CD4-positive, alpha-beta T cell treated with Interleukin-4 for 1 hour (primary cell): ENCODE data around the gene ATP6V1F.

ENCODE experiments used
- DNase-seq, 2 donors: peaks; one replicate each; pipeline ENCODE4 v3.0.0-alpha.2; 2020 to 2022

Gene ATP6V1F

GRCh38 chr7:128835790-128836641 lies 26.6 kb upstream of the ATP6V1F start:
- DNase-seq, result no peak

GRCh38 chr7:128836729-128837348 lies 25.8 kb upstream of the ATP6V1F start:
- DNase-seq, result no peak

GRCh38 chr7:128837521-128837921 lies 25.1 kb upstream of the ATP6V1F start:
- DNase-seq, result no peak

- no peak for DNase-seq
Observed at GRCh38 chr7:128838109-128838779, 24.4 kb upstream of the ATP6V1F start.

- DNase-seq, result no peak
Observed at GRCh38 chr7:128838981-128839731, 23.5 kb upstream of the ATP6V1F start.

GRCh38 chr7:128839751-128840177 lies 22.9 kb upstream of the ATP6V1F start:
- DNase-seq, result no peak

- DNase-seq, result no peak
Observed at GRCh38 chr7:128840326-128841170, 22.1 kb upstream of the ATP6V1F start.

GRCh38 chr7:128841171-128841690 lies 21.4 kb upstream of the ATP6V1F start:
- peak in 1 of 2 donors; percentile 25 for DNase-seq

GRCh38 chr7:128841921-128842673 lies 20.6 kb upstream of the ATP6V1F start:
- peak; percentile 45 to 51 for DNase-seq

- DNase-seq, result no peak
Observed at GRCh38 chr7:128842674-128843641, 19.7 kb upstream of the ATP6V1F start.

- no peak for DNase-seq
Observed at GRCh38 chr7:128843938-128844621, 18.6 kb upstream of the ATP6V1F start.

- DNase-seq, result no peak
Observed at GRCh38 chr7:128844777-128845311, 17.8 kb upstream of the ATP6V1F start.

GRCh38 chr7:128845475-128845874 lies 17.2 kb upstream of the ATP6V1F start:
- no peak for DNase-seq

- no peak for DNase-seq
Observed at GRCh38 chr7:128845987-128846386, 16.7 kb upstream of the ATP6V1F start.

GRCh38 chr7:128846781-128847444 lies 15.7 kb upstream of the ATP6V1F start:
- DNase-seq, result no peak

GRCh38 chr7:128847721-128848211 lies 14.9 kb upstream of the ATP6V1F start:
- DNase-seq, result no peak

- no peak for DNase-seq
Observed at GRCh38 chr7:128848289-128849155, 14.1 kb upstream of the ATP6V1F start.
